NCI-H1092 (cell line): Measurements from ENCODE around the gene TBC1D1.

Source experiments
- DNase-seq: peaks from one replicate; lab custom pipeline; 2025; lab: John Stamatoyannopoulos, UW

The TBC1D1 gene

GRCh38 chr4:38055566-38055965 is 164.7 kb downstream of the TBC1D1 start:
- DNase-seq: no peak

DNA sequence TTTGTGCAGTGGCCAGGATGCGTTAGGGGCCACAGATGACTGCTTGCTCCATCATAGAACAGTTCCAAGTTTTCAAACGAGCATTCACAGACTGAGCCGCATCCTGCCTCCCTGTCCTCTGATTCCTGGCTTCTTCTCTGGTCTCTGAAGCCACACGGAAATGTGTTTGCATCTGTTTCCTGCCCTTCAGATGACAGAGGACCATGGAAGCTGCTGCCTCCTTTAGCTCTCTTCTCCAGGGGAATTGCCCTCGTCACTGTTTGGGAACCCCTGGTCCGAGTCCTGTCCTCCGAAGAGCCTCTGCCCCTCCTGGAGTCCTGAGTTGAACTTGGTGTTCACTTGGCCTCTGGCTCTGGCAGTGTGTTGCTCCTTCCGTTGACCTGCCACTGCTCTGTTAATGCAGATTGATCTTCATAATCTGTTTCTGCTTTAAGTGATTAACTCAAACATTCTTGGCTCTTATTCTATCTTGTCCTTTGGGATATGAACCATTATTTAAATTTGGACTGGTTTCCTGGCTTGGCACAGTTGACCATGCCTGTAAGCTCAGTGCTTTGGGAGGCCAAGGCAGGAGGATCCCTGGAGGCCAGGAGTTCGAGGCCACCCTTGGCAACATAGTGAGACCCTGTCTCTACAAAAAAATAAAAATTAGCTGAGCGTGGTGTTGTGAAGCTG is 165.3 kb downstream of the TBC1D1 start:
- no peak for DNase-seq

- DNase-seq: no peak
Measured at GRCh38 chr4:38058151-38058550, 167.3 kb downstream of the TBC1D1 start.

GRCh38 chr4:38060829-38061431 is 170.0 kb downstream of the TBC1D1 start:
- no peak for DNase-seq

DNA sequence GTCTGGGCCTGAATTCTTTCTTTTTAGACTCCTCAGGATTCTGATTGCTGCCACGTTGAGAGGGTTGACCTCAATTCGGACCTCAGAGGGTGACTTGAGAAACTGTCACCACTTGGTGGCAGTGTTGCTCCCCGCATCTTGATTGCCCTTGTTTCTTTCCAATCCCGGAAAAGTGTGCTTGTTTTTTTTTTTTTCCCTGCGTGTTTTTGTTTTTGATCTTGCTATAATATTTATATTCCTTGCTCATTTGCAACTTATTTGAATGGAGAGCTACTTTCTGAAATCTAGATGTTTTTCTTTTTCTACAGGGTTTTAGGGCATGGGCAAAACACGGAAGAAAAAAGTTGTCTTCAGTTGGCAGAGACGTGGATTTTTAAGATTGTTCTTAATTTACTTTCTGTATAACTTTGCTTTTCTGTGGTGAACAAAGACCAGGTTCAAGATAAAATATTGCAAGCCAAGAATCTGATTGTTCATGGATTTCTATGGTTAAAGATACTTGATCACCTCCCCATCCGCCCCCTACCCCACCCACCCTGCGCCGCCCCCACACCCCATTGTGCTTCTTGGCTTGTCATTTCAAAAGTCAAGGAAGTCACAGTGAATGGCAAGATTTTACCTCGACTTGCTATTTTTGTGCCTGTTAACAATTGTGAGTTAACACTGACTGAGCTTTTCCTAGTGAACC is 171.3 kb downstream of the TBC1D1 start:
- DNase-seq: peak; percentile 58

- no peak for DNase-seq
Measured at GRCh38 chr4:38062776-38063097, 171.9 kb downstream of the TBC1D1 start.

DNA sequence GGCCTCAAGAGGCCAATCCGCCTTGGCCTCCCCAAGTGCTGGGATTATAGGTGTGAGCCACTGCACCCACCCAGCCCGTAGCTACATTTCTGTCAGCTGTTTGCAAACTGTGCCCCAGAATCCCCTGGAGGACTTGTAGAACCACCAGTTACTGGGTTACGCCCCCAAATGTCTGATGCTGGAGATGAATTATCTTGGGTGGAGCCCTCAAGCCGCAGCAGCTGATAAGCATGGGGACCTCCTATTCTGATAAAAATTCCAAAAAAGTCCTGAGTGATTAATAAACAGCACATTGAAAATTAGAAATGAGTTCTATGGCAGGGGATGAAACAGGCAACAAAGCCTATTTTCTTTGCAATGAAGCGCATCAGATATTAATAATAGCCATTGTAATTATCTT is 174.3 kb downstream of the TBC1D1 start:
- no peak for DNase-seq

- DNase-seq: no peak
Measured at GRCh38 chr4:38065900-38066299, 175.0 kb downstream of the TBC1D1 start.

GRCh38 chr4:38067499-38067898 is 176.6 kb downstream of the TBC1D1 start:
- no peak for DNase-seq

DNA sequence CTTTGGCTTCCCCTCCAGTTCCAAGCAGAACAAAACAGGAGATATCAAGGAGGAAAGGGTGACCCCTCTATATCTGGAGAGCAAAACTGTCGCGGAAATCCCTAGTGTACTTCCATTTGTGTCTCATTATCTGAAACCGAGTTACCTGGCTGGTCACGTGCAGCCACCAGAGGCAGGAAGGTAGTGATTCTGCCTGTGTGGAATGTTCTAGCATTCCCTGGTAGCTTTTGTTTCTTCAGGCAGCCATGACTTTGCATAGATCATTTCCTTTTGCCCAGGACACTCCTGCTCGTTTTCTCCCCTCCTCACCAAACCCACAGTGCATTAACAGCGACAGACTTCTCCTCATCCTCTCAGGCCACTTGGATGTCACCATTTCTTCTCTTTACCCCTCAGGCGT is 177.2 kb downstream of the TBC1D1 start:
- no peak for DNase-seq

- no peak for DNase-seq
Measured at GRCh38 chr4:38069271-38069760, 178.4 kb downstream of the TBC1D1 start.

- no peak for DNase-seq
Measured at GRCh38 chr4:38071801-38072431, 181.0 kb downstream of the TBC1D1 start.

GRCh38 chr4:38072578-38072977 is 181.7 kb downstream of the TBC1D1 start:
- DNase-seq: no peak

- DNase-seq: no peak
Measured at GRCh38 chr4:38073596-38074234, 182.8 kb downstream of the TBC1D1 start.

GRCh38 chr4:38075370-38076152 is 184.7 kb downstream of the TBC1D1 start:
- DNase-seq: no peak

DNA sequence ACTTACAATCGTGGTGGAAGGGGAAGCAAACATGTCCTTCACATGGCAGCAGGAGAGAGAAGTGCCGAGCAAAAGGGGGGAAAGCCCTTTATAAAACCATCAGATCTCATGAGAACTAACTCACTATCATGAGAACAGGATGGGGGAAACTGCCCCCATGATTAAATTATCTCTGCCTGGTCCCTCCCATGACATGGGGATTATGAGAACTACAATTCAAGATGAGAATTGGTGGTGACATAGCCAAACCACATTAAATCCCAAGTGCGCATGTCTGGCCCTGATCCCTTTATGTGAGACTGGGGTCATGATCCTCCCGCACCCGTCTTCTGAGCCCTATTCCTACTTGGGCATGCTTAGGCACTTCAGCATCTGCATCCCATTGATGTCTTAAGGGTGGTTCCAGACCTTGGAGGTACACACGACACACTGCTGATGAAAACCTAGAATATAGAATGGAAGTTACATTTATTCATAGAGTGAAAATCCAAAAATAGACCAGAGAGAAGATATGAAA is 185.3 kb downstream of the TBC1D1 start:
- DNase-seq: no peak

GRCh38 chr4:38077791-38078489 is 187.1 kb downstream of the TBC1D1 start:
- no peak for DNase-seq

DNA sequence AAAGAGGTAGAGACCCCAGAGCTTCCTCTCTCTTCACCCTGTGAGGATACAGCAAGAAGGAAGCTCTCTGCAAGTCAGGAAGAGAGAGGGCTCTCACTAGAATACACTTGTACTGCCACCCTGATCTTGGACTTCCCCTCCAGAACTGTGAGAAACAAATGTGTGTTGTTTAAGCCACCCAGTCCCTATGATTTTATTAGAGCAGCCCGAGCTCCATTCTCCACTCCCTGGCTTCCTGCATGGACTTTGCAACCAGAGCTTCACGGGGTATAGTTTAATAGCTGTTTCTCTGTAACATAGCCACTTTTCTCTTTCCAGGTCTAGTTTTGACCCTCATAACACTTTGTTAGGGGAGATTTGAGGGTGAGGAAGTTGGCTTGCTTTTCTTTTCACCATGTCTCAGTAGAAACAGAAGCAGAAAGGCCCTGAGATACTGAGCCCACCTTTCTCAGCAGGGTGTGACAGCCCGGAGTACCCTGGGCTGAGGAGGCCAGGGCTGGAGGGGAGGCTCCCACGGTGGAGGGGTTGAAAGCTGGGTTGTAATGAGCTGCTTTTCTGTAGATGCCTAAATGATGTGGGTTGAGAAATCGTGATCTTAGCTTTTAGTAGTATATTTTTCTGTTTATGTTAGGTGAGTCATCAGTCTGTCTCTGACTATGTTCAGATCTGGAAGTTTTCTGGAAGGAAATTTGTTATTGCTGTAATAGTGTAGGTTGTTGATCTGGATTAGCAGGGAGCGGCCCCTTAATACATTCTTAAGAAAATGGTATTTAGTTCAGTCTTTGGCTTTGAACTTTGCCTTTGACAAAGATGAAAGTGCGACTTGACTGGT is 187.9 kb downstream of the TBC1D1 start:
- no peak for DNase-seq

DNA sequence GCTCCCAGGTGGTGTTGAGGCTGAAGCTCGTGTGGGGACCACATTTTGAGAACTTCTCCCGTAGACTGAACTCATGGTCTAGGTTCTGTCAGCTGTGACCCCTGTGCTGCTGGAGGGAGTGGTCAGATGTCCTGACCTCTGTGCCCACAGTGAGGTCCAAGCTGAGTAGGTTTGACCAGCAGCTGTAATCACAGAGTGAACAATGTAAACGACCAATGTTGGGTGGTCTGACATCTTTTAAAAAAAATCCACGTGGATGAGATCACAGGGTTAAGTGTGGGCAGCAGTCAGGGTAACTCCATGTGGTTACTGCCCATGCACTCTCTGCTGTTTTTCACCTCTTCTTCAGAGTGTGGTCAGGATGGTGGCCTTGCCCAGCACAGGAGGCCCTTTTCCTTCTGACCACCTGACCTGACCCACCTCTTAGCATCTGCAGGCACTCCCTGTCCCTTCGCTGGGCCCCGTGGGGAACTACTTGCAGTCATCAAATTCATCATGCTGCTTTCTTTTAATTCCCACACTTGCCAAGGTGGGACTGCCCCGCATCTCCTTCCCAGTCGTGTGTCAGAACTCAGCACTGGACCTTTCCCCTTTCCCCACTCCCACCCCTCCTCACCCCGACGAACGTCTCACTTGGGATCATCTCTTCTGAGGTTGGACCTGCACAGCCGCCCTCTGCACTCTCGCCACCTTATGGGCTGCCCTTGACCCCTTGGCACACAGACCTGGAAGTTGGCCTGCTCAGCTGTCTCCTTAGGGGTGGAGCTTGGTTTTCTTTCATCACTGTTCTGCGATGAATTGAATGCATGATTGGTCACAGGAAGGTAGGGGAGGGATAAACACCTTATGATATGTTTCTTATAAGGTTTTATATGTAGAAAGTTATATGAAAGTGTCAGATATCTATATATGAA is 189.4 kb downstream of the TBC1D1 start:
- DNase-seq: no peak
